HEK293 (cell line): Measurements from ENCODE around the gene TBC1D22A.

Experiments
- CTCF ChIP-seq: fragments of 450-650 bp; formaldehyde crosslinking; IDR thresholded peaks from 2 replicates; pipeline ENCODE4 v1.5.1; 2016; ENCODE audit warnings: missing biosample characterization, missing genetic modification characterization
- KLF9 ChIP-seq: fragments of 450-650 bp; formaldehyde crosslinking; IDR thresholded peaks from 2 replicates; pipeline ENCODE4 v1.5.1; 2016; ENCODE audit warnings: missing biosample characterization, missing genetic modification characterization, low read depth
- WT1 ChIP-seq: fragments of 450-650 bp; formaldehyde crosslinking; IDR thresholded peaks from 2 replicates; pipeline ENCODE4 v1.5.1; 2016; ENCODE audit warnings: missing biosample characterization, missing genetic modification characterization
- ZNF366 ChIP-seq: fragments of 450-650 bp; formaldehyde crosslinking; conservative IDR thresholded peaks from 2 replicates; pipeline ENCODE4 v1.5.1; 2016; ENCODE audit warnings: missing biosample characterization, missing genetic modification characterization
- ZNF837 ChIP-seq: fragments of 450-650 bp; formaldehyde crosslinking; IDR thresholded peaks from 2 replicates; pipeline ENCODE4 v1.5.1; 2016; ENCODE audit warnings: missing biosample characterization, missing genetic modification characterization
- TF ChIP-seq, protein P1 (sequence below): fragments of 450-650 bp; formaldehyde crosslinking; IDR thresholded peaks from 2 replicates; pipeline ENCODE4 v1.5.1; 2016; ENCODE audit warnings: missing biosample characterization, missing genetic modification characterization, low read depth
- TF ChIP-seq, protein P2 (sequence below): fragments of 450-650 bp; formaldehyde crosslinking; IDR thresholded peaks from 2 replicates; pipeline ENCODE4 v1.5.1; 2016; ENCODE audit warnings: missing biosample characterization, missing genetic modification characterization

DNA sequence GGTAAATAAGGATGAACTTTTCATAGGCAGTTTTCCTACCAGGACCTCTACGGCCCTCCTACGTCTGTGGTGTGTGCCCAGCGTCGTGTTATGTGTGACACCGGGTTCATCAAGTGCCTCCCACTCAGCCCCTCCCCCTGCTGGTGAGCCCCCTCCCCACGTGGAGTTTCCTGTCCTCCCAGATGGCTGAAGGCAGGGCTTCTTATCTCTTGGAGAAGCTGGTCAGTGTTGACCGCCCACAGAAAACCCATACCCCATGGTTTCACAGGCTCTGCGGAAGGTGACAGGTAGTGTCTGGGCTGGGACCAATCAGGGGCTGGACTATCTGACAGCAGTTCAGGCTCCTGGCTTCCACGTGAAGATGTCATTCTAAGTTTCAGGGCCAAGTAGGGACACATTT lies 393.5 kb downstream of the TBC1D22A start:
- no peak for TF ChIP-seq KLF9 (tag by site-specific recombination)
- TF ChIP-seq CTCF = no peak
- TF ChIP-seq, protein P1, sequence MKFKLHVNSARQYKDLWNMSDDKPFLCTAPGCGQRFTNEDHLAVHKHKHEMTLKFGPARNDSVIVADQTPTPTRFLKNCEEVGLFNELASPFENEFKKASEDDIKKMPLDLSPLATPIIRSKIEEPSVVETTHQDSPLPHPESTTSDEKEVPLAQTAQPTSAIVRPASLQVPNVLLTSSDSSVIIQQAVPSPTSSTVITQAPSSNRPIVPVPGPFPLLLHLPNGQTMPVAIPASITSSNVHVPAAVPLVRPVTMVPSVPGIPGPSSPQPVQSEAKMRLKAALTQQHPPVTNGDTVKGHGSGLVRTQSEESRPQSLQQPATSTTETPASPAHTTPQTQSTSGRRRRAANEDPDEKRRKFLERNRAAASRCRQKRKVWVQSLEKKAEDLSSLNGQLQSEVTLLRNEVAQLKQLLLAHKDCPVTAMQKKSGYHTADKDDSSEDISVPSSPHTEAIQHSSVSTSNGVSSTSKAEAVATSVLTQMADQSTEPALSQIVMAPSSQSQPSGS = no peak
- no peak for TF ChIP-seq WT1
- TF ChIP-seq, protein P2, sequence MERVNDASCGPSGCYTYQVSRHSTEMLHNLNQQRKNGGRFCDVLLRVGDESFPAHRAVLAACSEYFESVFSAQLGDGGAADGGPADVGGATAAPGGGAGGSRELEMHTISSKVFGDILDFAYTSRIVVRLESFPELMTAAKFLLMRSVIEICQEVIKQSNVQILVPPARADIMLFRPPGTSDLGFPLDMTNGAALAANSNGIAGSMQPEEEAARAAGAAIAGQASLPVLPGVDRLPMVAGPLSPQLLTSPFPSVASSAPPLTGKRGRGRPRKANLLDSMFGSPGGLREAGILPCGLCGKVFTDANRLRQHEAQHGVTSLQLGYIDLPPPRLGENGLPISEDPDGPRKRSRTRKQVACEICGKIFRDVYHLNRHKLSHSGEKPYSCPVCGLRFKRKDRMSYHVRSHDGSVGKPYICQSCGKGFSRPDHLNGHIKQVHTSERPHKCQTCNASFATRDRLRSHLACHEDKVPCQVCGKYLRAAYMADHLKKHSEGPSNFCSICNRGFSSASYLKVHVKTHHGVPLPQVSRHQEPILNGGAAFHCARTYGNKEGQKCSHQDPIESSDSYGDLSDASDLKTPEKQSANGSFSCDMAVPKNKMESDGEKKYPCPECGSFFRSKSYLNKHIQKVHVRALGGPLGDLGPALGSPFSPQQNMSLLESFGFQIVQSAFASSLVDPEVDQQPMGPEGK (tag by site-specific recombination) = no peak
- TF ChIP-seq ZNF837 = no peak
- TF ChIP-seq ZNF366 (tag by site-specific recombination) = no peak
